Gastroesophageal sphincter (tissue), 4 donors: ENCODE results near the gene KAT6B. TPM values are rescaled to one million over a fixed set of nuclear protein-coding genes. Genes with fewer than 3 reads are reported as not detected.
"Not testable (repeated sequence)": the region's sequence is repeated elsewhere in the genome, so short reads cannot be mapped to it uniquely, and the experiment has no call there.

Source experiments
- ATAC-seq: fragments of 150-250 bp; one replicate; pipeline ENCODE4 v1.9.1; 2016; ENCODE audit warnings: mild to moderate bottlenecking, moderate library complexity
- H3K27ac ChIP-seq, 4 donors: fragments of 200-600 bp; sonication (generic) in 3 of 4; 1 replicate in 3 of 4; 2 replicates in 1 of 4; pipeline ENCODE4 v1.5.1; 2016 to 2019
- H3K27me3 ChIP-seq: fragments of 200-600 bp; sonication (generic); one replicate; pipeline ENCODE4 v1.5.1; 2019
- H3K36me3 ChIP-seq, 2 donors: fragments of 200-600 bp; sonication (generic); one replicate each; pipeline ENCODE4 v1.5.1; 2019; ENCODE audit warnings: control low read depth in 1 of 2
- H3K4me1 ChIP-seq, 3 donors: fragments of 200-600 bp; sonication (generic); 1 replicate in 2 of 3; 2 replicates in 1 of 3; pipeline ENCODE4 v1.5.1; 2016 to 2019; ENCODE audit warnings: control low read depth in 2 of 3
- H3K4me3 ChIP-seq, 2 donors: fragments of 200-600 bp; sonication (generic); one replicate each; pipeline ENCODE4 v1.5.1; 2019; ENCODE audit warnings: mild to moderate bottlenecking in 1 of 2, moderate library complexity in 1 of 2
- H3K9me3 ChIP-seq, 3 donors: fragments of 200-600 bp; sonication (generic); one replicate each; pipeline ENCODE4 v1.5.1; 2017 to 2019; ENCODE audit warnings: control low read depth in 2 of 3
- EP300 ChIP-seq: sonication (generic); formaldehyde crosslinking; IDR thresholded peaks from one replicate; pipeline ENCODE4 v1.6.1; 2017; ENCODE audit warnings: antibody characterized with exemption, mild to moderate bottlenecking
- POLR2A ChIP-seq, 2 donors: fragments of 450-650 bp; IDR thresholded peaks; one replicate each; pipeline ENCODE4 v1.6.1; 2017; ENCODE audit warnings: antibody characterized with exemption in 2 of 2, mild to moderate bottlenecking in 2 of 2, moderate library complexity in 1 of 2
- POLR2AphosphoS5 ChIP-seq: sonication (generic); formaldehyde crosslinking; IDR thresholded peaks from one replicate; pipeline ENCODE4 v1.6.1; 2017; ENCODE audit warnings: antibody characterized with exemption
- WGBS, 2 donors: methylation state at CpG; one replicate each; pipeline ENCODE4 v1.1.5; 2018; ENCODE audit warnings: low coverage in 1 of 2; 5-methylcytosine and 5-hydroxymethylcytosine counted together
- total RNA-seq, 4 donors: library from RNA; depleted of rRNA; stranded (reverse); fragments of >200 nt; gene quantifications; one replicate each; pipeline ENCODE4 v1.1.0, GENCODE V29; 2016
- TF ChIP-seq, protein P1 (sequence below), 4 experiments: fragments of 200-600 bp in 2 of 4; fragments of 450-650 bp in 2 of 4; sonication (generic) in 1 of 4; IDR thresholded peaks; one replicate each; pipeline ENCODE4 v1.5.1; 2017 to 2019; ENCODE audit warnings: antibody characterized with exemption in 4 of 4, mild to moderate bottlenecking in 2 of 4, moderate library complexity in 2 of 4

The KAT6B gene
- total RNA-seq, 4 donors from 2014 or later: 35.8 to 107 (median 82.9) TPM

DNA sequence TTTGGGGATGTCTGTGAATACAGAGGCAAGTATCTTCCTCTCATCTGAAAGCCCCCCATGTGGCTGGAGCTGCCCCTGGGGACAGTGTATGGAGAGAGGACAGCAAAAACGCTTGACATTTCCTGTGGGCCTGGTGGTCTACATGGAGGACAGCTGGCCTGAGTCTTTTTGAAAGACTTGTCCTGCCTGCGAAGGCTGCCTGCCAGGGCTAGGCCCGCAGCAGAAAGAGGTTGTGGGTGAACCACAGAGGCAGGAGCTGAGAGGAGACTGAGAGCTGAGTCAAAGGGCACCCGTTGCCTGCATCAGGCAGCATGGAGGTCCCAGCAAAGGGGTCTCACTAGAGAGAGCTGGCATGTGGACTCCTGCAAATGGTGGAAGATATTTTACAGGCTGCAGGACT lies 66.4 kb downstream of the KAT6B start:
- H3K9me3 ChIP-seq: no peaks in the 10 kb centered on the region
- H3K4me1 ChIP-seq: peaks cover 3 to 61% (median 8%) of the 10 kb centered on the region in 3 donors
- no peak for ATAC-seq
- no peak overlapping the region for H3K27ac ChIP-seq
- 71% methylated on average over 2 of the region's 4 CpGs; no CpG with 5 or more reads in 1 of the 2 donors for WGBS, 2 donors
- H3K4me3 ChIP-seq: no peak overlapping the region
- H3K27me3 ChIP-seq: no peaks in the 10 kb centered on the region
- TF ChIP-seq POLR2AphosphoS5 (no peak), EP300 (no peak), POLR2A (IDR thresholded peaks at IDR 0.05) (no peak)
- TF ChIP-seq, protein P1, sequence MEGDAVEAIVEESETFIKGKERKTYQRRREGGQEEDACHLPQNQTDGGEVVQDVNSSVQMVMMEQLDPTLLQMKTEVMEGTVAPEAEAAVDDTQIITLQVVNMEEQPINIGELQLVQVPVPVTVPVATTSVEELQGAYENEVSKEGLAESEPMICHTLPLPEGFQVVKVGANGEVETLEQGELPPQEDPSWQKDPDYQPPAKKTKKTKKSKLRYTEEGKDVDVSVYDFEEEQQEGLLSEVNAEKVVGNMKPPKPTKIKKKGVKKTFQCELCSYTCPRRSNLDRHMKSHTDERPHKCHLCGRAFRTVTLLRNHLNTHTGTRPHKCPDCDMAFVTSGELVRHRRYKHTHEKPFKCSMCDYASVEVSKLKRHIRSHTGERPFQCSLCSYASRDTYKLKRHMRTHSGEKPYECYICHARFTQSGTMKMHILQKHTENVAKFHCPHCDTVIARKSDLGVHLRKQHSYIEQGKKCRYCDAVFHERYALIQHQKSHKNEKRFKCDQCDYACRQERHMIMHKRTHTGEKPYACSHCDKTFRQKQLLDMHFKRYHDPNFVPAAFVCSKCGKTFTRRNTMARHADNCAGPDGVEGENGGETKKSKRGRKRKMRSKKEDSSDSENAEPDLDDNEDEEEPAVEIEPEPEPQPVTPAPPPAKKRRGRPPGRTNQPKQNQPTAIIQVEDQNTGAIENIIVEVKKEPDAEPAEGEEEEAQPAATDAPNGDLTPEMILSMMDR (IDR thresholded peaks at IDR 0.05): no peak
- H3K36me3 ChIP-seq: no peaks in the 10 kb centered on the region

- H3K4me1 ChIP-seq: peaks cover 3 to 61% (median 8%) of the 10 kb centered on the region in 3 donors
- H3K27ac ChIP-seq, H3K27me3 ChIP-seq, H3K36me3 ChIP-seq, ATAC-seq, H3K4me3 ChIP-seq, H3K9me3 ChIP-seq: not testable (repeated sequence)
- WGBS, 2 donors: 90% methylated on average over 6 of the region's 6 CpGs; no CpG with 5 or more reads in 1 of the 2 donors
Observed at GRCh38 chr10:74893329-74893728, 66.9 kb downstream of the KAT6B start.

DNA sequence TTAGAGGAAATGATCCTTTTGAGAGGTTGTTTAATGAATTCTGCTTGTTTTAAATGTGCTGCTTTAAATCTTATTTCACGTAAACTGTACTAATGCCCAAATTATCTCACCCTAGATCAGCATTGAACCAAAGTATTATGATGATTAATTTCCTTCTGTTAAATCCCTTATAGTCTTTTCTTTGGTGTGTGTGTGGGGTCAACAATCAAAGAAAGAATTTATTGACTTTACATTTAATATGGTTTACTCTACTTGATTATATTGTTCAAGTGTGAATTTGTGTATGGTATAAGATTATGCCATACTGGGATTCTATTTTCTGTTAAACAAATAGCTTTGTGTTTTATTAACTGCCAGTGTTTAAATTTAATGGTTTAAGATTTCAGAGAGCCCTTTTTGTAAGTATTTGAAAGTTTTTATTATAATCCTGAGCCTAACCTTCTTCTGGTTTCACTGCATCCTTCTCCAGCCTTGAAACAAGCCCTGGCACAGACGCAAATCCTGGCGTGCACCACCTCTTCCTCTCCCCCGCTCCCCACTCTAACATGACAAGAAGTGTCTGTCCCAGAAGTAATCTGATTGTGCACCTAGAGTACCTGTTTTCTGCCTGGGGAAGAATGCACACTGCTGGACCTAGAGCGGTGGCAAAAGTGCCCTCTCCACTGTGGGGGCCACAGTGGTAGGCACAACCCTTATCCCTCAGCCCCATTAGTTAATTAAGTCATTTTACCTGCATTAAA lies 70.6 kb downstream of the KAT6B start:
- H3K4me1 ChIP-seq: peaks cover 3 to 62% (median 17%) of the 10 kb centered on the region in 3 donors
- no peaks in the 10 kb centered on the region for H3K27me3 ChIP-seq
- no peak overlapping the region for H3K27ac ChIP-seq
- no peak overlapping the region for H3K4me3 ChIP-seq
- 50 to 74% methylated on average over 1 to 4 of the region's 5 CpGs for WGBS, 2 donors
- no peak for ATAC-seq
- no peaks in the 10 kb centered on the region for H3K9me3 ChIP-seq
- no peaks in the 10 kb centered on the region for H3K36me3 ChIP-seq
- TF ChIP-seq POLR2A (IDR thresholded peaks at IDR 0.05) (no peak), POLR2AphosphoS5 (no peak), EP300 (no peak)
- TF ChIP-seq, protein P1 (IDR thresholded peaks at IDR 0.05): no peak

DNA sequence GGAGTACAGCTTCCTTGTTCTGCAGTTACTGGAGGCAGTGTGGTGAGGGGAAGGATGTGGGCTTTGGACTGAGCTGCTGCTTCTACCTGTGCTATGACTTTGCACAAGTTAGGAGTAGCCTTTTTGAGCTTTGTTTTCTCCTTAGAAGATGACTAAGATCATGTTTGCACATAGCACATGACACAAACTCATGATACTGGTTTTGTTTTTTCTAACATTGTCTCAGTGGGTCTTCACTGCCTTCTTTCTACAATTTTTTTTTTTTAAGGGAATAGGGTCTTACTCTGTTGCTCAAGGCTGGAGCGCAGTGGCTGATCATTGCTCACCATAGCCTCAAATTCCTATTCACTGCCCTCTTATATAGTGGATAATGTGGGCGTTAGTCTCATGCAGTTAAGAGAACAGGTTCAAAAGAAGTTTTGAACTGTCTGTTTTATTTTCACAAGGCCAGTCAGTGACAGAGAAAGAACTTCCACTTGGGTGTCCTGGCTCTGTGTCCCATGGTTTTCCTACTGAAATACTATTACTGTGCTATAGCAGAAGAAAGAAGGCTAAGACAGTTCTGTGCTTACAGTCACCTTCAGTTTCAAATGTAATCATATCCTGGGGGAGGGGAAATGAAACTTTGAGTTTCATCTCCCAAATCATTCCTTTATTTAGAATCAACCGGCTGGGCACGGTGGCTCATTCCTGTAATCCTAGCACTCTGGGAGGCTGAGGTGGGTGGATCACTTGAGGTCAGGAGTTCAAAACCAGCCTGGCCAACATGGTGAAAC lies 72.0 kb downstream of the KAT6B start:
- Histone ChIP-seq H3K27me3 (no peaks in the 10 kb centered on the region), H3K4me3 (no peak overlapping the region), H3K27ac (peak overlapping the region in 1 of 4 donors; percentile 12), H3K4me1 (peaks cover 6 to 59% (median 19%) of the 10 kb centered on the region in 3 donors), H3K36me3 (no peaks in the 10 kb centered on the region), H3K9me3 (no peaks in the 10 kb centered on the region)
- TF ChIP-seq, protein P1 (IDR thresholded peaks at IDR 0.05): no peak
- ATAC-seq: no peak
- 6 to 79% methylated on average over 2 of the region's 4 CpGs for WGBS, 2 donors

GRCh38 chr10:74900297-74900696 lies 73.9 kb downstream of the KAT6B start:
- TF ChIP-seq EP300 (no peak), POLR2A (IDR thresholded peaks at IDR 0.05) (no peak), POLR2AphosphoS5 (no peak)
- TF ChIP-seq, protein P1 (IDR thresholded peaks at IDR 0.05): no peak
- ATAC-seq: no peak
- Histone ChIP-seq H3K9me3 (no peaks in the 10 kb centered on the region), H3K27me3 (no peaks in the 10 kb centered on the region), H3K4me1 (peaks cover 6 to 75% (median 19%) of the 10 kb centered on the region in 3 donors), H3K36me3 (no peaks in the 10 kb centered on the region), H3K27ac (no peak overlapping the region), H3K4me3 (no peak overlapping the region)
- 100% methylated on average over 2 of the region's 5 CpGs; no CpG with 5 or more reads in 1 of the 2 donors for WGBS, 2 donors
